DMS114 treated with DMSO at 0.1 percent for 48 hours (cell line): Measurements from ENCODE around the gene KIF16B.
"Not testable (repeated sequence)": the region's sequence is repeated elsewhere in the genome, so short reads cannot be mapped to it uniquely, and the experiment has no call there.

Experiments
- DNase-seq: peaks from one replicate; lab custom pipeline; 2025; ENCODE audit not compliant: unreplicated experiment; lab: John Stamatoyannopoulos, UW

Gene KIF16B

GRCh38 chr20:16573001-16573965 is at the start of gene KIF16B:
Gene KIF16B (minus strand): TSS chr20:16573448. CDS start chr20:16573275, 173 bp downstream.
- DNase-seq: peak; percentile 65

- DNase-seq: no peak
Measured at GRCh38 chr20:16622501-16622900, 49.3 kb upstream of the KIF16B start.

DNA sequence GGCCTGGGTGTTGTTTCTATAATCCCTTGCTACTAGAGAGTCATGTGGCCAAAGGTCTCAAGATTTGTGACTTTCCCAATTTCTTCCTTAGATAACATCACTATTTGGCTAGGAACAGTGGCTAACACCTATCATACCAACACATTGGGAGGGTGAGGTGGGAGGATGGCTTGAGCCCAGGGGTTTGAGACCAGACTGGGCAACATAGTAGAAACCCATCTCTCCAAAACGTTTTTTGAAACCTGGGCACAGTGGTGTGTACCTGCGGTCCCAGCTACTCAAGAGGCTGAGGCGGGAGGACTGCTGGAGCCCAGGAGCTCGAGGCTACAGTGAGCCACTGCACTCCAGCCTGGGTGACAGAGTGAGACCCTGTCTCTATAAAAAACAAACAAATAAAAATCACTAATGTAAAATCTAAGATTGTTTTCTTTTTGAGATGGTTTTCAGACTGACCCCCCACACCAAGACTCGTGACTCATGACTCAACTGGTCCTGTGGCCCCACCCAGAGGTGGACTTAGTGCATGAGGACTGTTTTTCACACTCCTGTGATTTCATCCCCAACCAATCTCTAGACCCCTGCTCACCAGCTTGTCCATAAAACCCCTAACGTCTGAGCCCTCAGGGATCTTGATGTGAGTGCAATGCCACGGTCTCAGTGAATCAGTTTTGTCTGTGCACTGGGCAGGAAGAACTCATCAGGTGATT is 48.3 kb upstream of the KIF16B start:
- no peak for DNase-seq

- no peak for DNase-seq
Measured at GRCh38 chr20:16620961-16621360, 47.7 kb upstream of the KIF16B start.

DNA sequence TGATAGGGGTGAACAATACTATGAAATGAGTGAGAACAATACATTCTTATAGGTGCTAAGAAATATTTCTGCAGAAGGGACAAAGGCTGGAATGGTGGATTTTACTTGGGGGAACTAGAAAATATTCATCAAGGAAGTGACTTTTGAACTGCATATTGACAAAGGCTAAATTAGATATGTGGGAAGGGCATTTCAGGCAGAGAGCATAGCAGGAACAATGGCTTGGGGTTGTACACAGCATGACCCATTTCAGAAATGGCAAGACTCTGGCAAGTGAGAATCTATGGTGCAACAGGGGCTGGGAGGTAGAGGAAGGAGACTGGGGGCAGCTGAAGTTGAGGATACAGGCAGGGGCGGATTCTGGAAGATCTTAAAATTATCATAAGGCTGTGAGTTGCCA is 46.7 kb upstream of the KIF16B start:
- DNase-seq: no peak

DNA sequence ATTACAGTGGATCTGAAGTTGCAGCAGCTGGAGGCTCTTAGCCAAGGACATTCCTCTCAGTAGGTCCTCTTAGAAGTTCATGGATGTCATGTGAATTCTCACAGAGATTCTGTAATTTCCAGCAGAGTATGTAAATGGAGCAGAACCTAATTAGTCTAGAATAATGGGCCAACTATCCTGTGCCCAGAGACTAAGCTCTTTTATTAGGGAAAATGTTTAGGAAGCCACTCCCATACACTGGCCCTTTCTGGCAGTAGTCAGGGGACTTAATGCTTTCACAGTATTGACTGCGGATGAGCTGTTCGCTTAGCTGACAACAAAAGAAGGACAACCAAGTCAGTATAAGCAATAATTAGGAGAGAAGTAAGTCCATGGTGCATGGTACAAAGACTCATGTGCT is 43.8 kb upstream of the KIF16B start:
- DNase-seq: no peak

DNA sequence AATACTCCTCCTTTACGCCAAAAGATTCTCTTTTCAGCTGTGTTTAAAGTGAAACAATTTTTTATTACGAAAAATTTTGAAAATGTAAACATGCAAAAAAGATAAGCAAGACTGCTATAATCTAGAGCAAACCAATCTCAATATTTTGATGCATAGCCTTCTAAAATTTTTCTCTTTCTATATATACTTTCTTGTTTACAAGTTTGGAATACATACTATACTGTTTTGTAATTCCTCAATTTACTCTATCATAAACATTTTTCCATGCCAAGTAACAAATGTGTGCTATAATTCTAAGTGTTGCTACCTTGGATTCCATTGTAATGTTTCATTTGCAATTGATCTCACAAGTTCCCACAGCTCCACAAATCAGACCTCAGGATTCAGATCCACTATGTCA is 43.1 kb upstream of the KIF16B start:
- no peak for DNase-seq

GRCh38 chr20:16615199-16615598 is 42.0 kb upstream of the KIF16B start:
- DNase-seq: no peak

DNA sequence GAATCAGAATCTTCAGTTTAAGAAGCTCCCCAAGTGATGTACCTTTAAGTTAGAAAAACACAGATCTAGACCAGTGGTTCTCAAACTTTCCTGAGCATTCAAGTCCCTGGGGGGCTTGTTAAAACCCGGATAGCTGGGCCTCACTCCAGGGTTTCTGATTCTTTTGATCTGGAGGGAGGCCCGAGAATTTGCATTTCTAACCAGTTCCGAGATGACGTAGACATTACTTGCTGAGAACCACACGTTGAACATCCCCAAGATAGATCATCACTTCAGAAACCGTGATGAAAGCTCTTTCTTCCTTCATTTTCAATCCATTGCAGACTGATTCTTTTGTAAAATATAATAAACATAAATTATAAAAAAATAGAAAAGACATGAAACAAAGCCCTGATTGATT is 40.7 kb upstream of the KIF16B start:
- no peak for DNase-seq

DNA sequence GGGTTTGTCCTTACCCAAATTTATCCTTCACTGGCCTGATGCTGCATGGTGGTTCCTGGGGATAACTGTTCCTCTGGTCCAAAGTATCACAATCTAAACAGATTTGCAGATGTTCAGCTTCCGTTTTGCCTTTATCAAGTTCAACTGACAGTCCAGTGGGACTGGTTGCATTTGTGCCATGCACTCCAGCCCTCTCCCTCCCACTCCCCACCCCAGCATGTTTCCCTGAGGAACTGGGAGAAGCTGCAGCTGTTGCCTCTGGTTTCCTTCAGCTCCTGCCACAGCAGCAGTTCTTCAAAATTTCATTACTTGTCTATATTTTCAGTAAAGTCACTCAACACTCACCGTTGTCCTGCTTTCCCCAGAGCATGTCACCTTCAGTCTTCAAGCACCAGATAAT is 39.5 kb upstream of the KIF16B start:
- no peak for DNase-seq

DNA sequence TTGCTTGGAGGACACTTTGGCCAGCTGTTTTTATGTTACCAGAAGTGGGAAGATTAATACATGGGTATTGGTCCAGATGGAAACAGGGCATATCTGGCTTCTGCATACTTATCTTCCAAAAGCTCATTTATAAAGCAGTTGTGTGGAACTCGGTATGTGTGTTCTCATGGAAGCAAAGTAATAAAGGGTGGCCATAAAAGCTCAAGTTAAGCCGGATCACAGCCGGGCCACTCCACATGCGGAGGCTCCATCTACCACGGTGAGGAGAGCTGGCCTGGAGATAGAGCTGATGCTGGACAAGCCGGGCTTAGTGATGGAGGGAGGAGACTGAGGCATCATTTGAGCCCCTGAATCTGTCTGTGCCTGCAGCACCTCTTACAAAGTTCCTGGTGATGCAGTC is 38.6 kb upstream of the KIF16B start:
- no peak for DNase-seq

- DNase-seq: no peak
Measured at GRCh38 chr20:16609066-16609465, 35.8 kb upstream of the KIF16B start.

DNA sequence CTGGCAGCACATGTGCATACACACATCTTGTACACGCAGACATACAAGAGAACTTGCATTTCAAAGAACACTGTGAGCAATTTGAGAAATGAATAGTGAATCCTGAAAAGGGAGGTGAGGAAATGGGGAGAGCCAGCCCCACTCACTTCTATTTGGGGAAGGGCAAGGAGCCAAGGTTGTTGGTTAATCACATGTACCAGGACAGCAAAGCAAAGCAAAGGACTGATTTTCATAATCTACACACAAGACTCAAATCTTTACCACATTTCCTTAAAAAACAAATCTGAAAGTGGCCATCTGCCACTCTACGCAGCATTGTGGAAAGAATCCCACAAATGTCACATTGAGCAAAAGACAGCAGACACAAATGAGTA is 35.0 kb upstream of the KIF16B start:
- DNase-seq: no peak

DNA sequence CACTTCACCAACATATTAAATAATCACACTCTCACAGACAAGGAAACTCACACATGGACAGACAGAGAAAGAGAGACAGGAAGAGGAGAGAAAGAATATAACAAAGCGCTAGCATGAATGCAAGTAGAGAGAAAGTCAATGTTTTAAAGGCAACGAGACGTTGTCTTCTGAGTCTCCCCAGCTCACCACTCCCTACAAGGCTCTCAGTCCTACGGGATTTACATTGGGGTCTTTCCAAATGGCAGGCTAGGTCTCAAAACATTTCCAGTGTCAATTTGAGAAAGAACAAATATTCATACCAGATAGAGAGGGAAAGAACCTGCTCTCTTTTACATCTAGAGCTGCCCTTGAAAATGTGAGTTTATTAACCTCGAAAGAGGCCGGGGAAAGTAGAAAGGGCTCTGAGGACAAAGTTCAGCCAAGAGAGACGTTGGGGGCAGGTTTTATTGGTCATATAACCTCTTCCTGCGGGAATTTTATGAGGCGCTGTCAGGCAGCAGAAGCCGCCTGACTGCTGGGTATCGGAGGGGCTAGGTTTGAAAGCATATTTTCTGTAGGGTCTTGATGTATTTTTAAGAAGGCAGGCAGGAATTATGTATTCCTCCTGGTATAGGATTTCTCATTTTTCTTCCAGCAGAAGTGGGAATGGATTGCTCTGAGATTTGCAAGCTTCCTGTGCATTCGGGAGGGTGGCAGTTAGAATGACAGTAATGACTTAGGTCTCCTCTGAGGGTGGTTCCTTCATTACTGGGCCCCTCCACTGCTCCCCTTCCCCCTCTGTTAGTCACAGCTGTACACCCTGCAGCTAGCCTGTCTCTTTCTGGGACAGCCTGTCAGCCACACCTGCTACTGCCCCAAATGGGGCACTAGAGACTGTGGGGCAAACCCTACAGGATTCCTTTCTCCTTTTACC is 34.4 kb upstream of the KIF16B start:
- DNase-seq: no peak

DNA sequence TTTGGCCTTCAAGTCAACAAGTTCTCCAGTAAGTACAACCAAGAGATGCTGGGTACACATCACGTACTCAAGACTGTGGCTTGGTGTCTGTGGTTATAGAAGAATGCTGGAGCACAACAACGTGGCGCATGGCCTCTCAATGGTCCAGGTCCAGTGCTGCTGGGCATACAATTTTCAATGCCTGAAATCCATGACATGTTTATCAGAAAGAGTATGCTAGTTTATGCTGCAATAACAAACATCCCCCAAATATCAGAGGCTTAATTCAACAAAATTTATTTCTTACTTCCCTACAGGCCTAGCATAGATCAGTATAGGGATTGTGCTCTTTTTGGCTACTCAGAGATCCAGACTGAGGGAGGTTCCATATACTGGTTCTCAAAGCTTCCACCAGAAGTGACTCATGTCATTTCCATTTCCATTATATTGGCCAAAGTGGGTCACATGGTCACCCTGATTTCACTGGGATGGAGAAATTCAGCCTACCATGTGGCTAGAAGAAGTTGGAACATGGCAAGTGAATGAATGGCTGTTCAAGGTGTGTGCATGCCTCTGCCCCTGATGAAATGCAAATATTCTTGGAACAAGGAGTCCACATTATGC is 33.3 kb upstream of the KIF16B start:
- no peak for DNase-seq

DNA sequence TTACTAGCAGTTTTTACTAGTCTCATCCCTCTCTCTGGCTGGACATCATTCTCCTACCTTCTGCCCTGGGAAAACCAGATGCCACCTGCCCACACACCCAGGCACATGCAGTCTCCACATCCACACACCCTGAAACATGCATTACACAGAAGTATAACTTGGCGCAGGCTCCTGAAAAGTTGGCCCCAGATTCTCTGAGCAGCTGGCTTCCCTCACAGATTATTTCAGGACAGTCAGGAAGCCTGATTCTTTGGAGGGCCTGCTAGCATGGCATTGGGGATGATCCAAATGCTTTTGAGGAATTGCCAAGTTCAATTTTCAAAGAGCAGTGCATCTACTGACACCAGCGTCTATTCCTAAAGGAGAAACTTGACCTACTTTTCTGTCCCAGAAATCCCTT is 27.8 kb upstream of the KIF16B start:
- no peak for DNase-seq

DNA sequence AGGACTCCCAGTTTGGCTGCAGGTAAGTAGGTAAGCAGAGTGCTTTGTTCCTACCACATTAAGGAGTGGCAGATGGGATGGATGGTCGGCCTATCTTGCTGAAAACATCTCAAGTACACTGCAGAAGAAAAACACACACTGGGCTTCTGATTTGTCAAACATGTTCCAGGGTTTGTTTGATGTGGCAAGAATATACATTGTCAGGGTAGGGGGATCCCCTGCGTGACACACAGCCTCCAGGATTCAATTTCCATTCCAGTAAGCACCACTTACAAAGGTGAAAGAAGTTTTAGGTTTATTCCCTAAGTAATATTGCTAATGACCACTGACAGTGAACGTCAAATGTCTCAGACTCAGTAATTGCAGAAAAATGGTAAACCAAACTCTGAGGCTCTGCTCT is 26.0 kb upstream of the KIF16B start:
- DNase-seq: no peak

DNA sequence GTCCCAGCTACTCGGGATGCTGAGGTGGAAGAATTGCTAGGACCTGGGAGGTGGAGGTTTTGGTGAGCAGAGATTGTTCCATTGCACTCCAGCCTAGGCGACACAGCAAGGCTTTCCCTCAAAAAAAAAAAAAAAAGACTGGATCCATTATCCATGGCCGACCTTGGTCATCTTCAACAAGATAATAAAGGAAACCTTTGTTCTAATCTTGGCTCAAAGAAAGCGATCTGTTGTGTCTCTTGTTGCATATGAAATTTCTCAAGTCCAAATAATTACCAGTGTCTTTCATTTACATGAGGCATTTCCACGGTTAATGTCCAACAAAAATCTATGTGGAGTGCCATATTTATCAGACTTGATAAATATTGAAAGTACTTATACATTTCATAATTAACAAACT is 23.7 kb upstream of the KIF16B start:
- DNase-seq: no peak

GRCh38 chr20:16596404-16596803 is 23.2 kb upstream of the KIF16B start:
- DNase-seq: not testable (repeated sequence)

DNA sequence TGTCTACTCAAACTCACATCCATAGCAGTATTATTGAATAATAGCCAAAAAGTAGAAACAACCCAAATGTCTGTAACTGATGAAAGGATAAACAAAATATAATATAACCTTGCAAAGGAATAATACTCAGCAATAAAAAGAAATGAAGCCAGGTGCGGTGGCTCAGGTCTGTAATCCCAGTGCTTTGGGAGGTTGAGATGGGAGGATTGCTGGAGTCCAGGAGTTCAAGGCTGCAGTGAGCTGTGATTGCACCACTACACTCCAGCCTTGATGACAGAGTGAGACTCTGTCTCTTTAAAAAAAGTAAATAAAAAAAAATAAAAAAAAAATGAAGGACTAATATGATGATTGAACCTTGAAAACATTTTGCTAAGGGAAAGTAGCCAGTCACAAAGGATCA is 22.1 kb upstream of the KIF16B start:
- no peak for DNase-seq
